Ammon's horn (tissue), 1 donor: ENCODE data around the gene PEF1.

Experiments used
- DNase-seq: peaks from one replicate; pipeline ENCODE4 v3.0.0-alpha.2; 2016; ENCODE audit warnings: low spot score

PEF1 gene

GRCh38 chr1:31627930-31628559, 16.6 kb downstream of the PEF1 start:
- DNase-seq = peak; percentile 64

- peak; percentile 32 for DNase-seq
Observed at GRCh38 chr1:31627301-31627929, 17.3 kb downstream of the PEF1 start.

GRCh38 chr1:31626223-31627207, 18.2 kb downstream of the PEF1 start:
- DNase-seq = peak; percentile 28

- no peak for DNase-seq
Observed at GRCh38 chr1:31625561-31626222, 19.0 kb downstream of the PEF1 start.

GRCh38 chr1:31624731-31625514, 19.8 kb downstream of the PEF1 start:
- no peak for DNase-seq

GRCh38 chr1:31624309-31624708, 20.4 kb downstream of the PEF1 start:
- DNase-seq = no peak

GRCh38 chr1:31623365-31623764, 21.3 kb downstream of the PEF1 start:
- DNase-seq = no peak

GRCh38 chr1:31621847-31622730, 22.6 kb downstream of the PEF1 start:
- DNase-seq = peak; percentile 68

- DNase-seq = no peak
Observed at GRCh38 chr1:31621498-31621820, 23.2 kb downstream of the PEF1 start.

- DNase-seq = no peak
Observed at GRCh38 chr1:31620631-31621497, 23.8 kb downstream of the PEF1 start.

- no peak for DNase-seq
Observed at GRCh38 chr1:31618916-31619846, 25.5 kb downstream of the PEF1 start.

GRCh38 chr1:31617916-31618746, 26.5 kb downstream of the PEF1 start:
- DNase-seq = no peak

GRCh38 chr1:31617218-31617915, 27.3 kb downstream of the PEF1 start, which contains the start of gene HCRTR1:
Gene HCRTR1, plus strand, starts transcription at chr1:31617689. Its CDS starts 1,504 bp downstream, at chr1:31619193.
- DNase-seq = no peak

- DNase-seq = no peak
Observed at GRCh38 chr1:31615939-31616338, 28.7 kb downstream of the PEF1 start.

GRCh38 chr1:31615414-31615813, 29.3 kb downstream of the PEF1 start:
- no peak for DNase-seq

GRCh38 chr1:31614414-31615005, 30.2 kb downstream of the PEF1 start:
- DNase-seq = no peak
